ENCODE results near the gene COL8A2. TPM values are rescaled to one million over a fixed set of nuclear protein-coding genes. Genes with fewer than 3 reads are reported as not detected.

The COL8A2 gene
- total and polyA plus RNA-seq, 2 experiments from 2014 or later, result 3.2 to 30.5 TPM

GRCh38 chr1:36086529-36087232 is 38.3 kb downstream of the COL8A2 start:
- no peaks in the 10 kb centered on the region for H3K9me2 ChIP-seq (ENCODE audit: insufficient read depth)
- H3K27ac ChIP-seq, result no peak overlapping the region
- no peak overlapping the region for H3K4me3 ChIP-seq
- no peak overlapping the region for H3K9ac ChIP-seq
- H3K36me3 ChIP-seq (ENCODE audit: low read depth), result no peaks in the 10 kb centered on the region
- WGBS, 2 experiments (ENCODE audit: low coverage in 1 of 2, low lambda C conversion rate in 2 of 2, missing lambda C conversion rate in 2 of 2), result 72 to 77% methylated on average over 12 of the region's 12 CpGs
- no peak overlapping the region for H2AFZ ChIP-seq
- no peaks in the 10 kb centered on the region for H3K27me3 ChIP-seq (replicated peaks; ENCODE audit: insufficient read depth)
- no peak for DNase-seq
- H3K9me3 ChIP-seq (ENCODE audit: low read depth), result no peaks in the 10 kb centered on the region
- no peaks in the 10 kb centered on the region for H4K20me1 ChIP-seq (ENCODE audit: insufficient read depth)
- H3F3A ChIP-seq (ENCODE audit: insufficient read depth), result no peaks in the 10 kb centered on the region
- H3K4me1 ChIP-seq (ENCODE audit: insufficient read depth), result peaks cover 5% of the 10 kb centered on the region; the same call in 1 of the 2 replicates
- TF ChIP-seq EZH2phosphoT487 (IDR thresholded peaks at IDR 0.05; ENCODE audit: insufficient read depth, low read depth), result no peak
- TF ChIP-seq EZH2 (IDR thresholded peaks at IDR 0.05; ENCODE audit: insufficient read depth, poor library complexity, severe bottlenecking), result no peak
- H3K79me2 ChIP-seq (ENCODE audit: insufficient read depth), result peaks cover 29% of the 10 kb centered on the region
- H3K4me2 ChIP-seq (ENCODE audit: unreplicated experiment), result no peak overlapping the region
- in situ Hi-C loops (cut with MboI), result no loop called here

GRCh38 chr1:36085686-36086526 is 39.1 kb downstream of the COL8A2 start:
- in situ Hi-C loops (cut with MboI), result no loop called here
- Histone ChIP-seq H3K27ac (no peak overlapping the region), H3F3A (ENCODE audit: insufficient read depth) (peaks cover 4% of the 10 kb centered on the region; the same call in 1 of the 2 replicates), H3K79me2 (ENCODE audit: insufficient read depth) (peaks cover 21% of the 10 kb centered on the region), H2AFZ (no peak overlapping the region), H3K4me3 (no peak overlapping the region), H3K27me3 (replicated peaks; ENCODE audit: insufficient read depth) (no peaks in the 10 kb centered on the region), H3K9ac (no peak overlapping the region), H3K36me3 (ENCODE audit: low read depth) (no peaks in the 10 kb centered on the region), H3K9me3 (ENCODE audit: low read depth) (no peaks in the 10 kb centered on the region), H3K4me1 (ENCODE audit: insufficient read depth) (peaks cover 7% of the 10 kb centered on the region; the same call in 1 of the 2 replicates), H3K4me2 (ENCODE audit: unreplicated experiment) (no peak overlapping the region), H4K20me1 (ENCODE audit: insufficient read depth) (no peaks in the 10 kb centered on the region), H3K9me2 (ENCODE audit: insufficient read depth) (no peaks in the 10 kb centered on the region)
- TF ChIP-seq EZH2 (IDR thresholded peaks at IDR 0.05; ENCODE audit: insufficient read depth, poor library complexity, severe bottlenecking) (no peak), EZH2phosphoT487 (IDR thresholded peaks at IDR 0.05; ENCODE audit: insufficient read depth, low read depth) (no peak)
- DNase-seq, result no peak
- 86 to 90% methylated on average over 29 of the region's 29 CpGs for WGBS, 2 experiments (ENCODE audit: low coverage in 1 of 2, low lambda C conversion rate in 2 of 2, missing lambda C conversion rate in 2 of 2)

GRCh38 chr1:36085126-36085525 is 39.9 kb downstream of the COL8A2 start:
- Histone ChIP-seq H3K9me2 (ENCODE audit: insufficient read depth) (no peaks in the 10 kb centered on the region), H3K27me3 (replicated peaks; ENCODE audit: insufficient read depth) (no peaks in the 10 kb centered on the region), H3F3A (ENCODE audit: insufficient read depth) (peaks cover 12% of the 10 kb centered on the region; the same call in 1 of the 2 replicates), H3K4me2 (ENCODE audit: unreplicated experiment) (no peak overlapping the region), H3K36me3 (ENCODE audit: low read depth) (no peaks in the 10 kb centered on the region), H3K27ac (no peak overlapping the region), H3K9ac (no peak overlapping the region), H3K4me1 (ENCODE audit: insufficient read depth) (peaks cover 10% of the 10 kb centered on the region), H3K4me3 (no peak overlapping the region), H2AFZ (no peak overlapping the region), H3K9me3 (ENCODE audit: low read depth) (no peaks in the 10 kb centered on the region), H3K79me2 (ENCODE audit: insufficient read depth) (peaks cover 13% of the 10 kb centered on the region), H4K20me1 (ENCODE audit: insufficient read depth) (no peaks in the 10 kb centered on the region)
- DNase-seq, result no peak
- WGBS, 2 experiments (ENCODE audit: low coverage in 1 of 2, low lambda C conversion rate in 2 of 2, missing lambda C conversion rate in 2 of 2), result 81 to 82% methylated on average over 8 to 9 of the region's 9 CpGs
- in situ Hi-C loops (cut with MboI), result no loop called here
- TF ChIP-seq EZH2phosphoT487 (IDR thresholded peaks at IDR 0.05; ENCODE audit: insufficient read depth, low read depth), result no peak
- no peak for TF ChIP-seq EZH2 (IDR thresholded peaks at IDR 0.05; ENCODE audit: insufficient read depth, poor library complexity, severe bottlenecking)

- Histone ChIP-seq H3K79me2 (ENCODE audit: insufficient read depth) (peaks cover 8% of the 10 kb centered on the region), H2AFZ (peak overlapping the region; percentile 87), H3K27me3 (replicated peaks; ENCODE audit: insufficient read depth) (no peaks in the 10 kb centered on the region), H3K4me1 (ENCODE audit: insufficient read depth) (peaks cover 11% of the 10 kb centered on the region), H3F3A (ENCODE audit: insufficient read depth) (peaks cover 15% of the 10 kb centered on the region; the same call in 1 of the 2 replicates), H3K9me2 (ENCODE audit: insufficient read depth) (no peaks in the 10 kb centered on the region), H4K20me1 (ENCODE audit: insufficient read depth) (no peaks in the 10 kb centered on the region), H3K4me3 (peak overlapping the region; percentile 53), H3K36me3 (ENCODE audit: low read depth) (no peaks in the 10 kb centered on the region), H3K27ac (no peak overlapping the region), H3K9ac (peak overlapping the region; percentile 70), H3K9me3 (ENCODE audit: low read depth) (no peaks in the 10 kb centered on the region), H3K4me2 (ENCODE audit: unreplicated experiment) (peak overlapping the region; percentile 31)
- WGBS, 2 experiments (ENCODE audit: low coverage in 1 of 2, low lambda C conversion rate in 2 of 2, missing lambda C conversion rate in 2 of 2), result 56 to 60% methylated on average over 16 to 19 of the region's 19 CpGs
- TF ChIP-seq EZH2phosphoT487 (IDR thresholded peaks at IDR 0.05; ENCODE audit: insufficient read depth, low read depth) (no peak), EZH2 (IDR thresholded peaks at IDR 0.05; ENCODE audit: insufficient read depth, poor library complexity, severe bottlenecking) (no peak)
- peak; percentile 14 for DNase-seq
- in situ Hi-C loops (cut with MboI), result no loop called here
These were observed 40.4 kb downstream of the COL8A2 start for GRCh38 chr1:36084497-36085115.
